ENCODE measurements around the gene LAMTOR1. TPM values are rescaled to one million over a fixed set of nuclear protein-coding genes. Genes with fewer than 3 reads are reported as not detected.

The LAMTOR1 gene
- total and polyA plus RNA-seq, 4 donors, result 43.6 to 144 (median 110) TPM

- Histone ChIP-seq H3K9me3 (ENCODE audit: control insufficient read depth, insufficient read depth, low read length) (no peaks in the 10 kb centered on the region), H3K4me3 (ENCODE audit: low read depth, low read length) (no peak overlapping the region), H3K4me1 (ENCODE audit: control insufficient read depth, insufficient read depth, low read length) (no peaks in the 10 kb centered on the region), H3K36me3 (ENCODE audit: control insufficient read depth, insufficient read depth, low read length) (no peaks in the 10 kb centered on the region), H3K27me3 (ENCODE audit: control insufficient read depth, insufficient read depth, low read length) (no peaks in the 10 kb centered on the region), H3K27ac (ENCODE audit: low read depth, low read length) (no peak overlapping the region)
- WGBS (ENCODE audit: insufficient coverage), result 87% methylated on average over 2 of the region's 3 CpGs
- DNase-seq (ENCODE audit: low read depth in 4 of 6, low spot score in 6 of 6), result no peak
Measured at GRCh38 chr11:72123117-72123653, 20.1 kb upstream of the LAMTOR1 start.

GRCh38 chr11:72122607-72123006 lies 19.5 kb upstream of the LAMTOR1 start:
- no peaks in the 10 kb centered on the region for H3K27me3 ChIP-seq (ENCODE audit: control insufficient read depth, insufficient read depth, low read length)
- H3K9me3 ChIP-seq (ENCODE audit: control insufficient read depth, insufficient read depth, low read length), result no peaks in the 10 kb centered on the region
- H3K4me1 ChIP-seq (ENCODE audit: control insufficient read depth, insufficient read depth, low read length), result no peaks in the 10 kb centered on the region
- H3K36me3 ChIP-seq (ENCODE audit: control insufficient read depth, insufficient read depth, low read length), result no peaks in the 10 kb centered on the region
- no CpG with 5 or more reads among the region's 1 CpG for WGBS (ENCODE audit: insufficient coverage)
- no peak overlapping the region for H3K27ac ChIP-seq (ENCODE audit: low read depth, low read length)
- DNase-seq (ENCODE audit: low read depth in 4 of 6, low spot score in 6 of 6), result no peak
- H3K4me3 ChIP-seq (ENCODE audit: low read depth, low read length), result no peak overlapping the region

DNA sequence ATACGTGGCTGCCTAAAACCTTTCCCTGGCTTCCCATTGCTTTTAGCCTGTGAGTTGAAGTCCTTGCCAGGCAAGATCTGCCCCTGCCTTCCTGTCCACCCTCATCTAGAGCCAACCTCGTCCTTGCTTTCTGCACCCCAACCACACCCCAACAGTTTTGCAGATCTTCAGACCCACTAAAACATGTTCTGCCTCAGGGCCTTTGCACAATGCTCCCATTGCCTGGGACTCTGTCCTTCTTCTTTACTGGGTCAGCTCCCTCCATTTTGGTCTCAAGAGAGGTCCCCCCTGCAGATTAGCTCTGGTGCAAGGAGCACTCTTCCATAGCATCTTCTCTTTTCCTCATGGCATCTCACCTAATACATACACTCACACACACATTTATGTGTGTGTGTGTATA lies 17.8 kb upstream of the LAMTOR1 start:
- WGBS (ENCODE audit: insufficient coverage), result 85% methylated on average over 2 of the region's 2 CpGs
- H3K27ac ChIP-seq (ENCODE audit: low read depth, low read length), result no peak overlapping the region
- no peaks in the 10 kb centered on the region for H3K4me1 ChIP-seq (ENCODE audit: control insufficient read depth, insufficient read depth, low read length)
- H3K4me3 ChIP-seq (ENCODE audit: low read depth, low read length), result no peak overlapping the region
- no peak for DNase-seq (ENCODE audit: low read depth in 4 of 6, low spot score in 6 of 6)
- no peaks in the 10 kb centered on the region for H3K36me3 ChIP-seq (ENCODE audit: control insufficient read depth, insufficient read depth, low read length)
- no peaks in the 10 kb centered on the region for H3K27me3 ChIP-seq (ENCODE audit: control insufficient read depth, insufficient read depth, low read length)
- H3K9me3 ChIP-seq (ENCODE audit: control insufficient read depth, insufficient read depth, low read length), result no peaks in the 10 kb centered on the region

GRCh38 chr11:72119198-72119597 lies 16.1 kb upstream of the LAMTOR1 start:
- DNase-seq (ENCODE audit: low read depth in 4 of 6, low spot score in 6 of 6), result no peak
- Histone ChIP-seq H3K27me3 (ENCODE audit: control insufficient read depth, insufficient read depth, low read length) (peaks cover 6% of the 10 kb centered on the region), H3K27ac (ENCODE audit: low read depth, low read length) (no peak overlapping the region), H3K4me1 (ENCODE audit: control insufficient read depth, insufficient read depth, low read length) (no peaks in the 10 kb centered on the region), H3K4me3 (ENCODE audit: low read depth, low read length) (no peak overlapping the region), H3K36me3 (ENCODE audit: control insufficient read depth, insufficient read depth, low read length) (no peaks in the 10 kb centered on the region), H3K9me3 (ENCODE audit: control insufficient read depth, insufficient read depth, low read length) (no peaks in the 10 kb centered on the region)
- no CpG with 5 or more reads among the region's 6 CpGs for WGBS (ENCODE audit: insufficient coverage)

DNA sequence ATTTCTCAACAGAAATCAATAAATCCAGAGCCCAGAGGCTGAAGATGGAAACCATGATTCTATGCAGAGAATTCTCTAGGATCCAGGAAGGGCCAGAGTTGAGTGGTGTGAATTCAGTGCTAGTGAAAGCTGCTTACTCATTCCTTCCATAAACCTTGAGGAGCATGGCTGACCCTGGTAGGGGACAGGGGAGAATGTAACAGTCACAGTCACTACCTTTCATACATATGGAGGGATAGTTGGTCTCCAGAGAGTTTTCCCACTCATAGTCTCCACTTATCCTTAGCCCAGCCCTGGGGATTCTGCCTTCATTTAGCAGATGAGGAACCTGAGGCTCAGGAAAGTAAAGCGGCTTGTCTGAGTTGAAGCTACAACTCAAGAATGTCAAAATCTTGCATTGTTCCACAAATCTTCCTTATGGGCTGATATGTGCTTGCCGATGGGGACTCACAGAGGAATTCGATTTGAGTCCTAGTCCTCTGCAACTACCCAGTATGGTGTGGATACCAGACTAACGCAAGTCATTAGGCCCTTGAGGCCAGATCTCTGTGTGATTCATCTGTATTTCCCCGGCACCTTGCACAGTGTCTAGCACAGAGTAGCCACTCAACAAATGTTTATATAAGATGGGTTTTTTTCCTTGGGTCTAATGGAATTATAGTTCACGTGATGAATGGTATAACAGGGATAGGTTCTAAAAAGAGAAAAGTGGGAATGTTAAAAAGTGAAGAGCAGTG lies 13.1 kb upstream of the LAMTOR1 start:
- Histone ChIP-seq H3K4me1 (ENCODE audit: control insufficient read depth, insufficient read depth, low read length) (peaks cover 10% of the 10 kb centered on the region), H3K27me3 (ENCODE audit: control insufficient read depth, insufficient read depth, low read length) (peaks cover 6% of the 10 kb centered on the region), H3K9me3 (ENCODE audit: control insufficient read depth, insufficient read depth, low read length) (no peaks in the 10 kb centered on the region), H3K27ac (ENCODE audit: low read depth, low read length) (no peak overlapping the region), H3K36me3 (ENCODE audit: control insufficient read depth, insufficient read depth, low read length) (no peaks in the 10 kb centered on the region), H3K4me3 (ENCODE audit: low read depth, low read length) (no peak overlapping the region)
- WGBS (ENCODE audit: insufficient coverage), result 93% methylated on average over 4 of the region's 6 CpGs
- no peak for DNase-seq (ENCODE audit: low read depth in 4 of 6, low spot score in 6 of 6)

- DNase-seq (ENCODE audit: low read depth in 4 of 6, low spot score in 6 of 6), result no peak
- WGBS (ENCODE audit: insufficient coverage), result 100% methylated on average over 1 of the region's 1 CpG
- H3K27me3 ChIP-seq (ENCODE audit: control insufficient read depth, insufficient read depth, low read length), result peaks cover 6% of the 10 kb centered on the region
Measured at GRCh38 chr11:72114570-72114969, 11.5 kb upstream of the LAMTOR1 start.

GRCh38 chr11:72112978-72113808 lies 10.1 kb upstream of the LAMTOR1 start:
- Histone ChIP-seq H3K27me3 (ENCODE audit: control insufficient read depth, insufficient read depth, low read length) (peaks cover 6% of the 10 kb centered on the region), H3K4me3 (ENCODE audit: low read depth, low read length) (peak overlapping the region; percentile 91), H3K9me3 (ENCODE audit: control insufficient read depth, insufficient read depth, low read length) (no peaks in the 10 kb centered on the region), H3K36me3 (ENCODE audit: control insufficient read depth, insufficient read depth, low read length) (peaks cover 19% of the 10 kb centered on the region), H3K27ac (ENCODE audit: low read depth, low read length) (peak overlapping the region; percentile 100), H3K4me1 (ENCODE audit: control insufficient read depth, insufficient read depth, low read length) (peaks cover 10% of the 10 kb centered on the region)
- 67% methylated on average over 6 of the region's 9 CpGs for WGBS (ENCODE audit: insufficient coverage)
- no peak for DNase-seq (ENCODE audit: low read depth in 4 of 6, low spot score in 6 of 6)

More at GRCh38 chr11:72114570-72114969, 11.5 kb upstream of the LAMTOR1 start:
- H3K4me1 ChIP-seq (ENCODE audit: control insufficient read depth, insufficient read depth, low read length), result peaks cover 10% of the 10 kb centered on the region
- no peak overlapping the region for H3K4me3 ChIP-seq (ENCODE audit: low read depth, low read length)
- H3K27ac ChIP-seq (ENCODE audit: low read depth, low read length), result no peak overlapping the region
- H3K9me3 ChIP-seq (ENCODE audit: control insufficient read depth, insufficient read depth, low read length), result no peaks in the 10 kb centered on the region
- H3K36me3 ChIP-seq (ENCODE audit: control insufficient read depth, insufficient read depth, low read length), result peaks cover 7% of the 10 kb centered on the region

GRCh38 chr11:72112143-72112977 lies 9.3 kb upstream of the LAMTOR1 start, which contains the start of gene ANAPC15:
Gene ANAPC15 (minus strand): TSS chr11:72112695. CDS start chr11:72111276, 1,419 bp downstream.
- H3K36me3 ChIP-seq (ENCODE audit: control insufficient read depth, insufficient read depth, low read length), result peaks cover 26% of the 10 kb centered on the region
- H3K4me1 ChIP-seq (ENCODE audit: control insufficient read depth, insufficient read depth, low read length), result peaks cover 10% of the 10 kb centered on the region
- DNase-seq (ENCODE audit: low read depth in 4 of 6, low spot score in 6 of 6), result peak; percentile 99 to 100 (median 100)
- H3K27ac ChIP-seq (ENCODE audit: low read depth, low read length), result peak within 1 kb of the TSS; percentile 100
- H3K27me3 ChIP-seq (ENCODE audit: control insufficient read depth, insufficient read depth, low read length), result peaks cover 6% of the 10 kb centered on the region
- WGBS (ENCODE audit: insufficient coverage), result under 1% methylated on average over 49 of the region's 49 CpGs
- peak within 1 kb of the TSS; percentile 91 for H3K4me3 ChIP-seq (ENCODE audit: low read depth, low read length)
- H3K9me3 ChIP-seq (ENCODE audit: control insufficient read depth, insufficient read depth, low read length), result no peaks in the 10 kb centered on the region

Data from spinal cord (tissue), 10 donors.